Immature natural killer cell (primary cell): ENCODE measurements around the gene KRTAP10-3. TPM values are rescaled to one million over a fixed set of nuclear protein-coding genes. Genes with fewer than 3 reads are reported as not detected.
A peak's percentile ranks its signal among the peaks of the same experiment; 100 is the strongest.

Source experiments
- DNase-seq, 3 donors: peaks; one replicate each; pipeline ENCODE4 v3.0.0; 2022; ENCODE audit warnings: mixed read lengths in 1 of 3
- H3K27ac Mint-ChIP-seq, 6 donors: one replicate each; pipeline ENCODE4 v1.8.0; 2020; ENCODE audit warnings: mixed read lengths in 6 of 6, mild to moderate bottlenecking in 5 of 6, inconsistent platforms in 4 of 6, moderate library complexity in 3 of 6
- H3K27me3 Mint-ChIP-seq, 3 donors: one replicate each; pipeline ENCODE4 v1.8.0; 2020 to 2021; ENCODE audit warnings: low read depth in 3 of 3, mild to moderate bottlenecking in 3 of 3, mixed read lengths in 3 of 3, moderate library complexity in 3 of 3, inconsistent platforms in 1 of 3
- H3K36me3 Mint-ChIP-seq, 3 donors: one replicate each; pipeline ENCODE4 v1.8.0; 2020; ENCODE audit warnings: mixed read lengths in 3 of 3, inconsistent platforms in 2 of 3, mild to moderate bottlenecking in 2 of 3
- H3K4me1 Mint-ChIP-seq, 2 donors: one replicate each; pipeline ENCODE4 v1.8.0; 2020; ENCODE audit warnings: inconsistent platforms in 2 of 2, mild to moderate bottlenecking in 2 of 2, mixed read lengths in 2 of 2, moderate library complexity in 1 of 2
- H3K4me3 Mint-ChIP-seq, 5 donors: one replicate each; pipeline ENCODE4 v1.8.0; 2020; ENCODE audit warnings: mild to moderate bottlenecking in 5 of 5, mixed read lengths in 5 of 5, inconsistent platforms in 3 of 5, moderate library complexity in 3 of 5
- H3K9me3 Mint-ChIP-seq, 6 donors: one replicate each; pipeline ENCODE4 v1.8.0; 2020; ENCODE audit warnings: mild to moderate bottlenecking in 6 of 6, mixed read lengths in 6 of 6, inconsistent platforms in 4 of 6, moderate library complexity in 3 of 6
- polyA plus RNA-seq, 3 donors: library from polyadenylated mRNA; unstranded; fragments of 300-500 nt; fragmentation: Illumina TruSeq; gene quantifications; one replicate each; pipeline ENCODE4 v1.2.3, GENCODE V29; 2021

Gene KRTAP10-3
- polyA plus RNA-seq, 3 donors from 2014 or later, result not detected

GRCh38 chr21:44521928-44522752 lies 36.5 kb downstream of the KRTAP10-3 start:
- Mint-ChIP-seq H3K9me3 (no peaks in the 10 kb centered on the region), H3K4me3 (no peak overlapping the region), H3K27me3 (no peaks in the 10 kb centered on the region), H3K4me1 (no peaks in the 10 kb centered on the region), H3K27ac (no peak overlapping the region), H3K36me3 (no peaks in the 10 kb centered on the region)
- no peak for DNase-seq

DNA sequence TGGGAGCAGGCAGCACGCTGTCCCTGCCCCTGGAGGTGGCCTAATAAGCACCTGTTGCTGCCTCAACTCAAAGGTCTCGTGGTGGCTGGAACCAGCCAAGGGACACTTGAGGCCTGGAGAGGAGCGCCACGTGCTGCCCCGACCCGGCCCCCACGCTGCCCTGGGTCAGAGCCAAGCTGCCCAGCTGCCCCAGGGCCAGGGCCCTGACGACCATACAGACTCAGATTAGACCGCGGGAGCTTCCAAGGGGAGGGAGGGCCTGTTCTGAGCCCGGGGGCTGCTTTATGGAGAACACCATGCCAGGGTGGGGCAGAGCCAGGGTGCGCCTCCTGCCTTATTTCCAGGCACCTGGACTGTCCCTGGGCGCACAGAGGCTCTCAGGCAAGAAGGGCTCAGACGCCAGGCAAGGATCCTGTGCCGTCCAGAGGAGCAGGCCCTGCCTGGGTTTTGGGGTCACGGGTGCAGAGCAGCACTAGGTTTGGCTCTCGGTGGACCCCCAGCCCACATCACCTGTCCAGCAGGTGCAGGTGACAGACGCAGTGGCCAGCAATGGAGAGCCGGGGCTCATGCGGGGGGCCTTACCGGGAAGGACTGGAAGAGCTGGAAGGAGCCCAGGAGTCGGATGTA lies 37.2 kb downstream of the KRTAP10-3 start:
- H3K9me3 Mint-ChIP-seq, result no peaks in the 10 kb centered on the region

GRCh38 chr21:44520326-44521300 lies 38.0 kb downstream of the KRTAP10-3 start:
- H3K9me3 Mint-ChIP-seq, result no peaks in the 10 kb centered on the region
- no peaks in the 10 kb centered on the region for H3K36me3 Mint-ChIP-seq

More for the DNA sequence above, 37.2 kb downstream of the KRTAP10-3 start:
- no peak overlapping the region for H3K4me3 Mint-ChIP-seq
- no peak overlapping the region for H3K27ac Mint-ChIP-seq
- DNase-seq, result no peak
- no peaks in the 10 kb centered on the region for H3K4me1 Mint-ChIP-seq
- H3K27me3 Mint-ChIP-seq, result peaks cover 0 to 2% (median 0%) of the 10 kb centered on the region in 3 donors
- H3K36me3 Mint-ChIP-seq, result no peaks in the 10 kb centered on the region

DNA sequence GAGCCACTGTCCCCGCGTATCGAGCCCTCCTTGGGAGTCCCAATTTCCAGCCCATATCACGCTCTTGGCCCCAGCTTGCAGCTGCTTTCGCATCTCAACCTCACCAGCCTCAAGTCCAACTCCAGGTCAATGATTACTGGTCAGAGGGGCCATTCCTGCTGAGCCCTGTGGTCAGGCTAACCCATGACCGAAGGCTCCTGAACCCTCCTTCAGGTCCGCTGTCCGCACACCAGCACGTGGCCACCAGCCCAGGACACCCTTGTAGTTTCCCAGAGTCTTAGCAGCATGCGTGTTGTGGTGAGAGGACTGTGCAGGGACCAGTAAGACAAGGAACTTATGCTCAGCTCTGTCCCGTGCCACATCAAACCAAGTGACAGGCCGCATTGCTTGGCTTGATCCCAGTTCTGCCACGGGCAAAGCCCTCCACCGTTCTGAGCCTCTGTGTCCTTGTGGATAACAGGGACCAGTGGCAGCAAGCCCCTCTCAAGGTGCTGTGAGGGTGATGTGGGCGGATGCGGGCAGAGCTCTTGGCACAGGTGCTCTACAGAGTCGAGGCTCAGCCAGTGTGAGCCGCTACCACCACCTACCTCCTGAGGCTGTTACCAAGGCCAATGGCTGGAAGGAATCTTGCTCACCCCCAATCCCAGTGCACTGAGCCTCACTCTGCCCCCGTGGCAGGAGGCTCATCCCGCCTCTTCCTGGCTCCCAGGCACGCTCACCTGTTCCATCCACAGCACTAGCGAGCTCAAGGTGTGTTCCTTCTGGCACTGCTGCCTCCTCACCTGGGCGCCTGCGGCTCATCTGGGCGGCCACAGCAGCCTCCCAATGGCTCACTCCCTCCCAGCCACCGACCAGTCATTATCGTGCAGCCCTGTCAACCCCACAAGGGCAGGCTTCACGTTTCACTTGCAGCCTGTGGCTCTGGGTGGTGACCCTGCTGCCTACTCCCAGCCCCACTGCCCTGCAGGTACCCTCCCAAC lies 39.0 kb downstream of the KRTAP10-3 start:
- H3K27me3 Mint-ChIP-seq, result peaks cover 0 to 2% (median 1%) of the 10 kb centered on the region in 3 donors
- H3K27ac Mint-ChIP-seq, result peak overlapping the region in 1 of 6 donors; percentile 37
- H3K4me3 Mint-ChIP-seq, result no peak overlapping the region
- no peaks in the 10 kb centered on the region for H3K9me3 Mint-ChIP-seq
- H3K4me1 Mint-ChIP-seq, result no peaks in the 10 kb centered on the region
- H3K36me3 Mint-ChIP-seq, result no peaks in the 10 kb centered on the region
- no peak for DNase-seq

More at GRCh38 chr21:44520326-44521300, 38.0 kb downstream of the KRTAP10-3 start:
- Mint-ChIP-seq H3K4me1 (no peaks in the 10 kb centered on the region), H3K27ac (no peak overlapping the region), H3K27me3 (peaks cover 0 to 2% (median 1%) of the 10 kb centered on the region in 3 donors), H3K4me3 (no peak overlapping the region)
- no peak for DNase-seq

- no peak overlapping the region for H3K4me3 Mint-ChIP-seq
- no peak for DNase-seq
- H3K4me1 Mint-ChIP-seq, result no peaks in the 10 kb centered on the region
- H3K27ac Mint-ChIP-seq, result no peak overlapping the region
- no peaks in the 10 kb centered on the region for H3K9me3 Mint-ChIP-seq
- H3K27me3 Mint-ChIP-seq, result peaks cover 0 to 2% (median 1%) of the 10 kb centered on the region in 3 donors
- no peaks in the 10 kb centered on the region for H3K36me3 Mint-ChIP-seq
These were observed 39.9 kb downstream of the KRTAP10-3 start for GRCh38 chr21:44518686-44519085.

DNA sequence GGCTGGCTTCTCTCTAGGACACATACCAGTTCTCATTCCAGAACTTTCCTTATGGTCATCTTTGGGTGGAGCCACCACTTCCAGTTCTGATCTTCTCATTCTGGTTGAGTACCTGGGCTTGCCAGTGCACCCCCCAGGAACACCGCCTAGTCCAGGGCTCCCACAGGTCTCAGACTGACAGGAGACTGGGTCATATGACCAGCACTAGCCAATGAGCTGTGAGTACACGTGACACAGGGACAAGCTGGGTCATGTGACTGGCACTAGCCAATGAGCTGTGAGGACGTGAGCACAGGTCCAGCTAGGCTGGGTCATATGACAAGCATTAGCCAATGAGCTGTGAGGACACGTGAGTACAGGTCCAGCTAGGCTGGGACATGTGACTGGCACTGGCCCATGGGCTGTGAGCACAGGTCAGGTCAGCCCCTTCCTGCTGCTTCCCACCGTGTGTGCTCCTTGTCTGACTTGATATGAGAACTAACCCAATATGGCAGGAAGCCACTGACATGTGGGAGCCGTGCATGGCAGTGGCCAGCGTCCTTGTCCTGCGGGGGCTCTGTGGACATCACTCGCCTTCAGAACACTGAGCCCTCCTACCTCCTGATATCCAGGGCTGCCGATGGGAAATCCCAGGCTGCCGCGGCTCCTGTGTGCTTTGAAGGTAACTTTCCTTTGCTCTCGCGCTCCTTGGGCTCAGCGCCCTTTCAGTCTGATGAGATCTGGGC lies 41.3 kb downstream of the KRTAP10-3 start:
- peak in 1 of 3 donors; percentile 7 for DNase-seq
- Mint-ChIP-seq H3K36me3 (no peaks in the 10 kb centered on the region), H3K4me3 (no peak overlapping the region), H3K27me3 (peaks cover 0 to 2% (median 1%) of the 10 kb centered on the region in 3 donors), H3K4me1 (no peaks in the 10 kb centered on the region), H3K27ac (no peak overlapping the region), H3K9me3 (no peaks in the 10 kb centered on the region)

GRCh38 chr21:44516828-44517174 lies 41.8 kb downstream of the KRTAP10-3 start:
- H3K9me3 Mint-ChIP-seq, result no peaks in the 10 kb centered on the region
- no peak for DNase-seq
- no peaks in the 10 kb centered on the region for H3K36me3 Mint-ChIP-seq
- H3K27ac Mint-ChIP-seq, result no peak overlapping the region
- H3K27me3 Mint-ChIP-seq, result peaks cover 0 to 2% (median 1%) of the 10 kb centered on the region in 3 donors
- no peak overlapping the region for H3K4me3 Mint-ChIP-seq
- no peaks in the 10 kb centered on the region for H3K4me1 Mint-ChIP-seq

GRCh38 chr21:44516342-44516741 lies 42.3 kb downstream of the KRTAP10-3 start:
- Mint-ChIP-seq H3K9me3 (no peaks in the 10 kb centered on the region), H3K27me3 (peaks cover 0 to 2% (median 1%) of the 10 kb centered on the region in 3 donors), H3K4me1 (no peaks in the 10 kb centered on the region), H3K36me3 (no peaks in the 10 kb centered on the region), H3K27ac (no peak overlapping the region), H3K4me3 (no peak overlapping the region)
- DNase-seq, result no peak

DNA sequence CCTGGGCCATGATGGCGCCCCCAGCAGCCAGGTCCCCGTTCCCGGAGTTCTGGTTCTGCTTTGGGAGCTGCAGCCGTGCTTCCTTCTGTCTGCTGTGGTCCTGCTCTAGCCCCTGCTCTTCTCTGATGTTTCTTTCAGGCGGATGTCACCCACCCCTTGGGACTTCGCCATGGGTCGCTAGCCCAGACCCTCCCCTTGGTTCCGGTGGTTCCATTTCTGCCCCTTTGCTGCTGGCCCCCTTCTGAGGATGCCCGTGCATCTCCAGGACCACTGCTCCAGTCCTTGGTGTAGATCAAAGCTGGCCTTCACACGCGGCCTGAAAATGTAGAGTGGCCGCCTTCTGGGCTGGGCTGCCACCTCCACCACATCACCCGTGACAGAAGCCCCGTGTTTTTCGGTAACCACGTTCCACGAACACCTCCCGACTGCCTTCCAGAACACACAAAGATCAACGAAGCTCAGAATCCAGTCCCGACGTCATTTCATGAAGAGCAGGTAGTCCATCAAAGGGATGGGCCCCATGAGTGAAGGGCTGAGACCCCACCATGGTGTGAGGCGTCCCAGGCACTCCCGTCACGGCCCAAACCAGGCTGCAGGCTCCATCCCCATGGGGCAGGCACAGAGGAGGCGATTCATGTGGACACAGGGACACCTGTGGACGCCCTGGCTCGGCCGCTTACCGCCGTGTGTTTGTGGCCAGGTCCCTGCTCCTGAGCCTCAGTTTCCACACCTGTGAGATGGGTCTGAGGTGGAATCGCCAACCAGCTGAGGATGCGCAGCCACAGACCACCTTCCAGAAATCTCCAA lies 43.0 kb downstream of the KRTAP10-3 start:
- Mint-ChIP-seq H3K9me3 (no peaks in the 10 kb centered on the region), H3K27me3 (peaks cover 0 to 2% (median 1%) of the 10 kb centered on the region in 3 donors), H3K36me3 (no peaks in the 10 kb centered on the region), H3K27ac (no peak overlapping the region), H3K4me1 (peaks cover 0 to 3% of the 10 kb centered on the region in 2 donors), H3K4me3 (no peak overlapping the region)
- DNase-seq, result no peak

DNA sequence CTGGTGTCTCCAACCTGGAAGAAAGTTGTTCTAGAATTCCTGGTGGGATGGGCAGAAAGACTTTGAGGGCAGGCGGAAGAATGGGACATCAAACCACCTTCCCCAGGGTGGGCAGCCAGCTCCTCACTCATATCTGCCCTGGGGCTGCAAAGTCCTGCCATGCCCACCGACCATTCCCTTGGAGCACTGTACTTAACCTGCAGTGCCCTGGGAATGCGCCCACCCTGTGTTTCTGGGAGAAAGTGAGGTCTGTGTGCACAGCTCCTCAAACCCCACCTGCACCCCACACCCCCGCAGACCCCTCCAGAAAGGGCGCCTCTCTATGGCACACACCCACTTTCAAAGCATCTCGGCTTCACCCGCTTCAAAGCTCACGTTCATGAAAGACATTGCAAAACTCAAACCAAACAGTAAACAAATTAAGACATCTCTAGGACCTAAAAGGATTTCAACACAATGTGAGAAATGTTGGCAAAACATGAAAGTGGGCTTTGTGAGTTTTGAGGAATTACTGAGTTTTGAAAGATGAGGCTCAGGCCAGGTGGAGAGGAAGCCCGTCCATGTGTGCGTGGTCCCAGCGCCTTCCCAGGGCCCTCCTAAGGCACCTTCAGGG lies 43.7 kb downstream of the KRTAP10-3 start:
- Mint-ChIP-seq H3K27me3 (peaks cover 0 to 2% (median 1%) of the 10 kb centered on the region in 3 donors), H3K9me3 (no peaks in the 10 kb centered on the region), H3K4me1 (peaks cover 0 to 3% of the 10 kb centered on the region in 2 donors), H3K36me3 (no peaks in the 10 kb centered on the region), H3K4me3 (no peak overlapping the region), H3K27ac (peak overlapping the region in 1 of 6 donors; percentile 22)
- no peak for DNase-seq

- Mint-ChIP-seq H3K27me3 (peaks cover 2 to 3% (median 2%) of the 10 kb centered on the region in 3 donors), H3K4me3 (no peak overlapping the region), H3K27ac (no peak overlapping the region), H3K4me1 (peaks cover 0 to 3% of the 10 kb centered on the region in 2 donors), H3K36me3 (no peaks in the 10 kb centered on the region), H3K9me3 (no peaks in the 10 kb centered on the region)
- DNase-seq, result no peak
These were observed 44.4 kb downstream of the KRTAP10-3 start for GRCh38 chr21:44514218-44514520.
